Uterus (tissue), 4 donors: Measurements from ENCODE around the gene ADIPOR2. TPM values are rescaled to one million over a fixed set of nuclear protein-coding genes. Genes with fewer than 3 reads are reported as not detected.

ENCODE experiments used
- DNase-seq, 2 donors: peaks; one replicate each; pipeline ENCODE4 v3.0.0-alpha.2; 2019 to 2020
- H3K27ac ChIP-seq, 2 donors: fragments of 200-600 bp; sonication (generic); 1 replicate in 1 of 2; 2 replicates in 1 of 2; pipeline ENCODE4 v1.5.1; 2016 to 2018
- H3K27me3 ChIP-seq, 2 donors: fragments of 200-600 bp; sonication (generic); one replicate each; pipeline ENCODE4 v1.5.1; 2018 to 2019; ENCODE audit warnings: control low read depth in 1 of 2
- H3K36me3 ChIP-seq, 2 donors: fragments of 200-600 bp; sonication (generic); one replicate each; pipeline ENCODE4 v1.5.1; 2019; ENCODE audit warnings: control low read depth in 1 of 2
- H3K4me1 ChIP-seq, 2 donors: fragments of 200-600 bp; sonication (generic); one replicate each; pipeline ENCODE4 v1.5.1; 2018 to 2019; ENCODE audit warnings: control low read depth in 1 of 2
- H3K4me3 ChIP-seq, 2 donors: fragments of 200-600 bp; sonication (generic); 1 replicate in 1 of 2; 2 replicates in 1 of 2; pipeline ENCODE4 v1.5.1; 2018 to 2019; ENCODE audit warnings: mild to moderate bottlenecking in 1 of 2
- H3K9me3 ChIP-seq, 2 donors: fragments of 200-600 bp; sonication (generic); one replicate each; pipeline ENCODE4 v1.5.1; 2019; ENCODE audit warnings: control low read depth in 1 of 2
- CTCF ChIP-seq, 4 experiments: fragments of 200-600 bp in 2 of 4; fragments of 450-650 bp in 2 of 4; sonication (generic) in 2 of 4; IDR thresholded peaks; one replicate each; pipeline ENCODE4 v1.5.1; 2016 to 2019; ENCODE audit warnings: antibody characterized with exemption in 4 of 4, mild to moderate bottlenecking in 2 of 4, moderate library complexity in 1 of 4
- POLR2A ChIP-seq, 2 donors: fragments of 450-650 bp; IDR thresholded peaks; one replicate each; pipeline ENCODE4 v1.6.1; 2016; ENCODE audit warnings: antibody characterized with exemption in 2 of 2, mild to moderate bottlenecking in 1 of 2, moderate library complexity in 1 of 2
- intact Hi-C: fragments of 100-400 bp; cut with DNase I; formaldehyde crosslinking; loops from one replicate; pipeline ENCODE4 v1.15.1; 2023; ENCODE audit warnings: low total_unique reads
- total RNA-seq, 4 donors: library from RNA; depleted of rRNA in 3 of 4; stranded (reverse); fragments of >200 nt in 3 of 4; gene quantifications; one replicate each; pipeline versions ENCODE4 v1.1.0 to v1.2.4, GENCODE V29; 2014 to 2023
- donor health status: DM: yes; HTN: yes; CAD: no.

Gene ADIPOR2
- total RNA-seq, 4 donors from 2014 or later, result 30.3 to 71.2 (median 42.3) TPM

- intact Hi-C loops, result no loop called here
- TF ChIP-seq CTCF (IDR thresholded peaks at IDR 0.05) (no peak), POLR2A (IDR thresholded peaks at IDR 0.05) (no peak)
- peak; percentile 24 to 36 for DNase-seq
- no peak overlapping the region for H3K27ac ChIP-seq
- H3K4me3 ChIP-seq, result no peak overlapping the region
- no peaks in the 10 kb centered on the region for H3K27me3 ChIP-seq
- H3K9me3 ChIP-seq, result no peaks in the 10 kb centered on the region
- no peaks in the 10 kb centered on the region for H3K36me3 ChIP-seq
- no peaks in the 10 kb centered on the region for H3K4me1 ChIP-seq
Measured at GRCh38 chr12:1830981-1831963, 140.4 kb downstream of the ADIPOR2 start.

GRCh38 chr12:1832801-1833595 lies 142.1 kb downstream of the ADIPOR2 start:
- Histone ChIP-seq H3K4me3 (no peak overlapping the region), H3K27ac (no peak overlapping the region), H3K9me3 (no peaks in the 10 kb centered on the region), H3K4me1 (no peaks in the 10 kb centered on the region), H3K36me3 (no peaks in the 10 kb centered on the region), H3K27me3 (no peaks in the 10 kb centered on the region)
- intact Hi-C loops, result no loop called here
- DNase-seq, result no peak
- TF ChIP-seq CTCF (IDR thresholded peaks at IDR 0.05) (no peak), POLR2A (IDR thresholded peaks at IDR 0.05) (no peak)

- intact Hi-C loops, result no loop called here
- H3K4me3 ChIP-seq, result no peak overlapping the region
- no peaks in the 10 kb centered on the region for H3K9me3 ChIP-seq
- H3K27me3 ChIP-seq, result no peaks in the 10 kb centered on the region
- no peaks in the 10 kb centered on the region for H3K36me3 ChIP-seq
- DNase-seq, result no peak
- H3K27ac ChIP-seq, result no peak overlapping the region
- no peaks in the 10 kb centered on the region for H3K4me1 ChIP-seq
- TF ChIP-seq POLR2A (IDR thresholded peaks at IDR 0.05) (no peak), CTCF (IDR thresholded peaks at IDR 0.05) (no peak)
Measured at GRCh38 chr12:1833596-1834028, 142.7 kb downstream of the ADIPOR2 start.

- intact Hi-C loops, result no loop called here
- Histone ChIP-seq H3K27ac (no peak overlapping the region), H3K36me3 (no peaks in the 10 kb centered on the region), H3K9me3 (no peaks in the 10 kb centered on the region), H3K4me1 (no peaks in the 10 kb centered on the region), H3K27me3 (no peaks in the 10 kb centered on the region), H3K4me3 (no peak overlapping the region)
- no peak for TF ChIP-seq POLR2A (IDR thresholded peaks at IDR 0.05)
- TF ChIP-seq CTCF (IDR thresholded peaks at IDR 0.05), result no peak
- no peak for DNase-seq
Measured at GRCh38 chr12:1834186-1834925, 143.5 kb downstream of the ADIPOR2 start.
